H1 (cell line): ENCODE measurements around the gene ETF1. TPM values are rescaled to one million over a fixed set of nuclear protein-coding genes. Genes with fewer than 3 reads are reported as not detected.

Experiments
- CTCF ChIA-PET: fragments of 300-600 bp; sonication (Branson Sonifier 250); formaldehyde crosslinking; loops from one replicate; lab custom pipeline; 2021; ENCODE audit not compliant: partially characterized antibody; lab: Charles Lee
- POLR2A ChIA-PET: fragments of 300-600 bp; sonication (Branson Sonifier 250); formaldehyde crosslinking; loops from one replicate; lab custom pipeline; 2021; ENCODE audit warnings: inconsistent platforms; ENCODE audit not compliant: partially characterized antibody; lab: Charles Lee
- DNase-seq, 2 experiments: peaks; one replicate each; pipeline versions ENCODE4 v3.0.0 to v3.0.0-alpha.2; 2010 to 2022; ENCODE audit warnings: low spot score in 2 of 2, low read depth in 1 of 2, mixed read lengths in 1 of 2
- FAIRE-seq: peaks from 2 replicates; lab custom pipeline; 2011; peaks lifted over from hg19 to GRCh38; lab: Jason Lieb, UNC
- H2AFZ ChIP-seq: 2 replicates; pipeline ENCODE4 v1.8.1; 2012; ENCODE audit warnings: low read length, inconsistent platforms
- H2AK5ac ChIP-seq: 2 replicates; pipeline ENCODE4 v1.6.1; 2013; ENCODE audit warnings: low read depth, low read length
- H2BK120ac ChIP-seq: replicated peaks from 2 replicates; pipeline ENCODE3; 2013; ENCODE audit warnings: low read depth, low read length, inconsistent platforms
- H2BK12ac ChIP-seq: 2 replicates; pipeline ENCODE4 v1.6.1; 2013; ENCODE audit warnings: low read depth, low read length
- H2BK15ac ChIP-seq: 2 replicates; pipeline ENCODE4 v1.6.1; 2013; ENCODE audit warnings: low read length
- H2BK20ac ChIP-seq: 2 replicates; pipeline ENCODE4 v1.6.1; 2013; ENCODE audit warnings: low read length
- H2BK5ac ChIP-seq: 2 replicates; pipeline ENCODE4 v1.6.1; 2013; ENCODE audit warnings: low read depth, low read length
- H3K14ac ChIP-seq: 2 replicates; pipeline ENCODE4 v1.6.1; 2013; ENCODE audit warnings: inconsistent platforms; ENCODE audit not compliant: insufficient read length
- H3K18ac ChIP-seq: 2 replicates; pipeline ENCODE4 v1.6.1; 2013; ENCODE audit warnings: low read length; ENCODE audit errors: extremely low read depth
- H3K23ac ChIP-seq: 2 replicates; pipeline ENCODE4 v1.6.1; 2013; ENCODE audit warnings: inconsistent platforms; ENCODE audit not compliant: insufficient read length
- H3K23me2 ChIP-seq: 2 replicates; pipeline ENCODE4 v1.6.1; 2013; ENCODE audit warnings: low read depth, low read length
- H3K27ac ChIP-seq: 2 replicates; pipeline ENCODE4 v1.6.1; 2011; ENCODE audit warnings: low read depth, low read length, inconsistent platforms
- H3K27me3 ChIP-seq, 4 experiments: replicated peaks in 1 of 4; 1 replicate in 1 of 4; 2 replicates in 3 of 4; pipeline versions ENCODE4 v1.6.1 to v1.8.1; 2011 to 2013; ENCODE audit warnings: low read length in 3 of 4, mild to moderate bottlenecking in 3 of 4, inconsistent platforms in 2 of 4, mixed read lengths in 2 of 4, moderate library complexity in 1 of 4; ENCODE audit not compliant: control insufficient read depth in 3 of 4, insufficient read depth in 3 of 4; ENCODE audit errors: extremely low read depth in 1 of 4
- H3K36me3 ChIP-seq, 4 experiments: 2 replicates each; pipeline versions ENCODE4 v1.6.1 to v1.8.1; 2011 to 2013; ENCODE audit warnings: mild to moderate bottlenecking in 4 of 4, low read length in 3 of 4, moderate library complexity in 2 of 4, control low read depth in 1 of 4, inconsistent platforms in 1 of 4; ENCODE audit not compliant: insufficient read depth in 4 of 4, control insufficient read depth in 2 of 4
- H3K4ac ChIP-seq: replicated peaks from 2 replicates; pipeline ENCODE3; 2013; ENCODE audit warnings: low read length, low read depth, mixed read lengths, inconsistent platforms; ENCODE audit not compliant: insufficient read length
- H3K4me1 ChIP-seq, 4 experiments: replicated peaks in 1 of 4; 1 replicate in 1 of 4; 2 replicates in 3 of 4; pipeline versions ENCODE4 v1.6.1 to v1.8.1; 2011 to 2013; ENCODE audit warnings: low read length in 3 of 4, inconsistent platforms in 2 of 4, mixed read lengths in 1 of 4; ENCODE audit not compliant: insufficient read depth in 4 of 4, control insufficient read depth in 3 of 4
- H3K4me2 ChIP-seq, 2 experiments: 2 replicates each; pipeline versions ENCODE4 v1.6.1 to v1.8.1; 2011 to 2013; ENCODE audit warnings: low read depth in 2 of 2, low read length in 2 of 2, control low read depth in 1 of 2, inconsistent platforms in 1 of 2, mild to moderate bottlenecking in 1 of 2; ENCODE audit not compliant: insufficient read depth in 1 of 2
- H3K4me3 ChIP-seq, 4 experiments: fragments of 200-600, 300-600 bp in 1 of 4; sonication (generic), shearing (Covaris generic), sonication (Bioruptor Twin) in 1 of 4; 2 replicates each; pipeline versions ENCODE4 v1.5.1 to v1.8.1; 2011 to 2016; ENCODE audit warnings: low read length in 4 of 4, low read depth in 3 of 4, control low read depth in 2 of 4, inconsistent platforms in 2 of 4, mild to moderate bottlenecking in 2 of 4, mixed read lengths in 1 of 4, moderate library complexity in 1 of 4; ENCODE audit not compliant: insufficient read depth in 2 of 4; ENCODE audit errors: extremely low read depth in 1 of 4
- H3K56ac ChIP-seq: replicated peaks from 2 replicates; pipeline ENCODE3; 2013; ENCODE audit warnings: low read depth, mild to moderate bottlenecking, mixed read lengths, low read length, inconsistent platforms; ENCODE audit not compliant: insufficient read length
- H3K79me1 ChIP-seq: 2 replicates; pipeline ENCODE4 v1.6.1; 2013; ENCODE audit warnings: low read depth, low read length, control low read depth
- H3K79me2 ChIP-seq, 2 experiments: 2 replicates each; pipeline versions ENCODE4 v1.6.1 to v1.8.1; 2012 to 2013; ENCODE audit warnings: low read length in 2 of 2, mild to moderate bottlenecking in 2 of 2, inconsistent platforms in 1 of 2; ENCODE audit not compliant: insufficient read depth in 2 of 2, control insufficient read depth in 1 of 2
- H3K9ac ChIP-seq, 4 experiments: replicated peaks in 1 of 4; 1 replicate in 1 of 4; 2 replicates in 3 of 4; pipeline versions ENCODE4 v1.6.1 to v1.8.1; 2011 to 2013; ENCODE audit warnings: low read depth in 3 of 4, low read length in 3 of 4, control low read depth in 2 of 4, mild to moderate bottlenecking in 2 of 4, moderate library complexity in 2 of 4, inconsistent platforms in 1 of 4; ENCODE audit errors: extremely low read depth in 1 of 4
- H3K9me3 ChIP-seq, 2 experiments: 2 replicates each; pipeline versions ENCODE4 v1.6.1 to v1.8.1; 2012 to 2013; ENCODE audit warnings: mild to moderate bottlenecking in 2 of 2, moderate library complexity in 2 of 2, control low read depth in 1 of 2, inconsistent platforms in 1 of 2, low read depth in 1 of 2, low read length in 1 of 2, mixed read lengths in 1 of 2; ENCODE audit not compliant: insufficient read depth in 2 of 2
- H4K20me1 ChIP-seq, 2 experiments: replicated peaks in 1 of 2; 2 replicates each; pipeline versions ENCODE3 to v1.8.1; 2011 to 2013; ENCODE audit warnings: inconsistent platforms in 2 of 2, low read length in 2 of 2, mild to moderate bottlenecking in 1 of 2; ENCODE audit not compliant: insufficient read depth in 2 of 2, control insufficient read depth in 1 of 2
- H4K5ac ChIP-seq: 2 replicates; pipeline ENCODE4 v1.6.1; 2013; ENCODE audit warnings: low read length, low read depth, mixed read lengths, inconsistent platforms; ENCODE audit not compliant: insufficient read length
- H4K8ac ChIP-seq: 2 replicates; pipeline ENCODE4 v1.8.0; 2013; ENCODE audit warnings: mild to moderate bottlenecking, moderate library complexity, low read length, inconsistent platforms; ENCODE audit not compliant: insufficient read depth; ENCODE audit errors: extremely low read depth
- H4K91ac ChIP-seq: replicated peaks from 2 replicates; pipeline ENCODE3; 2013; ENCODE audit warnings: low read length, mixed read lengths, inconsistent platforms; ENCODE audit not compliant: insufficient read length
- CEBPB ChIP-seq: IDR thresholded peaks from 2 replicates; pipeline ENCODE4 v1.6.1; 2012; ENCODE audit warnings: low read depth, low read length
- E2F6 ChIP-seq: IDR thresholded peaks from 2 replicates; pipeline ENCODE4 v1.6.1; 2012; ENCODE audit warnings: inconsistent platforms
- WGBS, 2 experiments: shearing (Covaris generic) in 1 of 2; methylation state at CpG; one replicate each; pipeline versions ENCODE4 v1.1.6 to v1.1.7; 2013 to 2015; ENCODE audit warnings: low lambda C conversion rate in 2 of 2, mixed read lengths in 2 of 2, inconsistent platforms in 1 of 2, low coverage in 1 of 2, missing lambda C conversion rate in 1 of 2; ENCODE audit not compliant: insufficient replicate concordance in 2 of 2, insufficient coverage in 1 of 2, insufficient read length in 1 of 2; ENCODE audit errors: extremely low coverage in 1 of 2, missing lambda C conversion rate in 1 of 2; 5-methylcytosine and 5-hydroxymethylcytosine counted together
- polyA plus RNA-seq, 7 experiments: library from polyadenylated mRNA; depleted of rRNA in 3 of 7; stranded (reverse) in 5 of 7; unstranded in 2 of 7; fragments of >200 nt in 5 of 7; fragments of 200-250 nt in 2 of 7; gene quantifications; 1 replicate in 5 of 7; 2 replicates in 1 of 7; 4 replicates in 1 of 7; pipeline versions ENCODE4 v1.2.1 to v1.2.3, GENCODE V29; 2011 to 2013; ENCODE audit warnings: missing spikeins in 2 of 7, mixed read lengths in 2 of 7
- total RNA-seq: library from RNA; stranded (reverse); fragmentation: NEBNext Ultra II Directional; extraction: Animal tissue kit (Norgen Biotek cat#: 25700); gene quantifications from 2 replicates; pipeline ENCODE4 v1.2.1, GENCODE V29; 2021
- TF ChIP-seq, protein P1 (sequence below): IDR thresholded peaks from 2 replicates; pipeline ENCODE4 v1.6.1; 2011; ENCODE audit warnings: low read depth, mild to moderate bottlenecking, low read length; ENCODE audit not compliant: insufficient read depth
- TF ChIP-seq, protein P2 (sequence below), 3 experiments: IDR thresholded peaks; 1 replicate in 2 of 3; 2 replicates in 1 of 3; pipeline versions ENCODE4 v1.5.1 to v1.6.1; 2011; ENCODE audit warnings: low read length in 3 of 3, mild to moderate bottlenecking in 3 of 3, inconsistent platforms in 2 of 3, low read depth in 1 of 3, moderate library complexity in 1 of 3; ENCODE audit not compliant: insufficient read depth in 1 of 3; ENCODE audit errors: control extremely low read depth in 1 of 3

The ETF1 gene
- total and polyA plus RNA-seq, 2 of the 8 experiments (the other 6 are each of a cell fraction or from before 2014, with no cell fraction given), result 50.5 to 168 TPM

DNA sequence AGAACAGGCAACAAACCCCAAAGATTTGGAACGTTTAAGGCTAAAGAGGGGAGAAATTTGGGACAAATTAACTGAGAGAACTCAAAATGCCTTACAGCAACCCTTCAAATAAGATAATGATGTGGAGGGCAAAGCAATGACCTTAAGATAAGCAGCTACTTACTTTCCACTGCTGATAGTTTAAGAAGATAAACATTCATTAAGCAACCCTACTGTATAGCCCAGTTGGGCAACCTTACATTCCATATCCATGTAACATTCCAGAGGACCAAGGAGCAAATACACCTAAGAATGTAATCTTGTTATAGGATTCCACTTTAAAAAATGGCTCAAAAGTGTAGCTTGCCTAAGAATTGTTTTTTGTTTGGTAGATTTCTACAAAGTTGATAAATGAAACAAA lies 14.8 kb downstream of the ETF1 start:
- H3K9me3 ChIP-seq, result no peaks in the 10 kb centered on the region
- no peak overlapping the region for H3K23ac ChIP-seq
- no peak overlapping the region for H2BK120ac ChIP-seq
- TF ChIP-seq, protein P1, sequence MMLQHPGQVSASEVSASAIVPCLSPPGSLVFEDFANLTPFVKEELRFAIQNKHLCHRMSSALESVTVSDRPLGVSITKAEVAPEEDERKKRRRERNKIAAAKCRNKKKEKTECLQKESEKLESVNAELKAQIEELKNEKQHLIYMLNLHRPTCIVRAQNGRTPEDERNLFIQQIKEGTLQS, result no peak
- TF ChIP-seq, protein P2, sequence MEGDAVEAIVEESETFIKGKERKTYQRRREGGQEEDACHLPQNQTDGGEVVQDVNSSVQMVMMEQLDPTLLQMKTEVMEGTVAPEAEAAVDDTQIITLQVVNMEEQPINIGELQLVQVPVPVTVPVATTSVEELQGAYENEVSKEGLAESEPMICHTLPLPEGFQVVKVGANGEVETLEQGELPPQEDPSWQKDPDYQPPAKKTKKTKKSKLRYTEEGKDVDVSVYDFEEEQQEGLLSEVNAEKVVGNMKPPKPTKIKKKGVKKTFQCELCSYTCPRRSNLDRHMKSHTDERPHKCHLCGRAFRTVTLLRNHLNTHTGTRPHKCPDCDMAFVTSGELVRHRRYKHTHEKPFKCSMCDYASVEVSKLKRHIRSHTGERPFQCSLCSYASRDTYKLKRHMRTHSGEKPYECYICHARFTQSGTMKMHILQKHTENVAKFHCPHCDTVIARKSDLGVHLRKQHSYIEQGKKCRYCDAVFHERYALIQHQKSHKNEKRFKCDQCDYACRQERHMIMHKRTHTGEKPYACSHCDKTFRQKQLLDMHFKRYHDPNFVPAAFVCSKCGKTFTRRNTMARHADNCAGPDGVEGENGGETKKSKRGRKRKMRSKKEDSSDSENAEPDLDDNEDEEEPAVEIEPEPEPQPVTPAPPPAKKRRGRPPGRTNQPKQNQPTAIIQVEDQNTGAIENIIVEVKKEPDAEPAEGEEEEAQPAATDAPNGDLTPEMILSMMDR (IDR thresholded peaks at IDR 0.05; ENCODE audit: control extremely low read depth in 1 of 3, insufficient read depth in 1 of 3, low read depth in 1 of 3, low read length in 3 of 3), result no peak
- TF ChIP-seq E2F6 (no peak), CEBPB (0 out of 2 replicates have a peak, but pooled peaks have one; percentile 31)
- H3K14ac ChIP-seq, result no peak overlapping the region
- WGBS, 2 experiments, result 100% methylated on average over 1 of the region's 1 CpG; no CpG with 5 or more reads in 1 of the 2 experiments
- H3K79me2 ChIP-seq, result peaks cover 31 to 94% of the 10 kb centered on the region in 2 experiments
- ChIA-PET POLR2A (interaction anchor here (1.4 to 7.5 kb wide), 4 partner anchors 11 to 28 kb away, joined by 4 to 106 read pairs (median 18); partner anchors contain the start of gene ETF1), CTCF (interaction anchor here (0.6 to 2.0 kb wide), 2 partner anchors 11 to 50 kb away, joined by 3 to 8 read pairs; no protein-coding TSS in a partner anchor)
- no peak overlapping the region for H3K18ac ChIP-seq
- H3K27me3 ChIP-seq, result no peaks in the 10 kb centered on the region
- H4K20me1 ChIP-seq, result peaks cover 16 to 17% of the 10 kb centered on the region in 2 experiments
- peaks cover 0 to 10% (median 1%) of the 10 kb centered on the region in 4 experiments; a peak in 3 of 7 replicates for H3K4me1 ChIP-seq
- no peak overlapping the region for H4K8ac ChIP-seq
- H4K5ac ChIP-seq, result no peak overlapping the region
- no peak overlapping the region for H4K91ac ChIP-seq
- no peak overlapping the region for H2AFZ ChIP-seq
- H3K9ac ChIP-seq, result no peak overlapping the region
- H3K79me1 ChIP-seq, result peaks cover 4% of the 10 kb centered on the region
- no peaks in the 10 kb centered on the region for H3K23me2 ChIP-seq
- no peak overlapping the region for H3K4me3 ChIP-seq
- H2BK15ac ChIP-seq, result no peak overlapping the region
- H3K36me3 ChIP-seq, result peaks cover 0 to 13% (median 2%) of the 10 kb centered on the region in 4 experiments; a peak in 5 of 8 replicates
- DNase-seq, result no peak
- H2BK20ac ChIP-seq, result no peak overlapping the region
- H2BK12ac ChIP-seq, result no peak overlapping the region
- H3K4me2 ChIP-seq, result no peak overlapping the region
- no peak overlapping the region for H3K27ac ChIP-seq
- no peak overlapping the region for H2AK5ac ChIP-seq
- no peak overlapping the region for H3K4ac ChIP-seq
- no peak overlapping the region for H3K56ac ChIP-seq
- no peak overlapping the region for H2BK5ac ChIP-seq
- no peak for FAIRE-seq
